ENCODE results near the gene FGFBP1. TPM values are rescaled to one million over a fixed set of nuclear protein-coding genes. Genes with fewer than 3 reads are reported as not detected.

FGFBP1 gene
- polyA plus RNA-seq, 1 experiment = not detected

DNA sequence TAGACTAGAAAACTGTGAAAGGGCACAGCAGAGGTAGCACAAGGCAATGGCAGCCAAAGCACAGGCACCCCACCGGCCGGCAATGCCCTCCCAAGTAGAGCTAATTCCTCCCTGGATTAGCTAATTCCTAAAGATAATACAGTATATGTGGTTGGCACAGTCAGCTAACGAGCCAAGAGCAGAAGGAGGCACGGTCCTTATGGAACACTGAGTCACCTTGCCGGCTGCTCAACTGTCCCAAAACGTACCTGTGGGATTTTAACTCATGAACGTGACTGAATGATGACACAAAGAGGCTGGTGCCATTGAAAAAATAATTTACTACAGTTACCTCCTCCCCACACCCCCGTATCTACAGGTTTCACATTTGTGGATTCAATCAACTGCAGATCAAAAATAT lies 9.1 kb upstream of the FGFBP1 start:
- POLR2A ChIA-PET = no interaction called here
- no peak for DNase-seq (ENCODE audit: low read depth)

DNA sequence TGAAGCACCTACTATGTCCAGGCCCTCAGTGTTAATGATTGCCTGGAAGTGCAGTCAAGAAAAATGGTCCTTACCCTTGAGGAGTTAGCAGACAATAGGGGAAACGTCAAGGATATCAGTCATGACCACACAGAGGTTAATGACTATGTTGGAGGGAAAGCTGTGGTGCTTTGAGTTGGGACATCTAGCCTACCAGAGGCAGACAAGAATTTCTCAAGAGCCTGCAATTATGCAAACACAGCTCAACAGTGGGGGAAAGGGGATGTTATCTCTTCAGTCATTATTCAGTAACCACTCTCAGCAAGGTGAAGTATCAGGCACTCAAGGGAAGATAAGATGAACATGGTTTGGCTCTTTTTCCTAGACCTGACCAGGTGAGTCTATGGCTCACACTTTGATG lies 7.0 kb upstream of the FGFBP1 start:
- DNase-seq (ENCODE audit: low read depth) = no peak
- H3K36me3 ChIP-seq (ENCODE audit: control insufficient read depth, insufficient read depth, low read length) = no peaks in the 10 kb centered on the region
- POLR2A ChIA-PET = no interaction called here
- CTCF ChIA-PET = interaction anchor here (2.1 to 3.1 kb wide), 3 partner anchors 8 to 63 kb away, joined by 5 to 13 read pairs (median 11); no protein-coding TSS in a partner anchor
- peaks cover 6% of the 10 kb centered on the region for H3K27me3 ChIP-seq (ENCODE audit: control insufficient read depth, insufficient read depth, low read length)
- TF ChIP-seq CTCF (IDR thresholded peaks at IDR 0.05; ENCODE audit: insufficient read depth, low read depth, low read length) = no peak
- H3K4me3 ChIP-seq (ENCODE audit: low read depth, low read length) = no peak overlapping the region

More for the DNA sequence above, 9.1 kb upstream of the FGFBP1 start:
- no peak for TF ChIP-seq CTCF (IDR thresholded peaks at IDR 0.05; ENCODE audit: insufficient read depth, low read depth, low read length)
- no peaks in the 10 kb centered on the region for H3K36me3 ChIP-seq (ENCODE audit: control insufficient read depth, insufficient read depth, low read length)
- CTCF ChIA-PET = interaction anchor here (2.7 to 3.1 kb wide), 2 partner anchors 8 to 65 kb away, joined by 11 to 13 read pairs; no protein-coding TSS in a partner anchor
- H3K27me3 ChIP-seq (ENCODE audit: control insufficient read depth, insufficient read depth, low read length) = peaks cover 4% of the 10 kb centered on the region; the same call in 1 of the 2 replicates
- no peak overlapping the region for H3K4me3 ChIP-seq (ENCODE audit: low read depth, low read length)

- Histone ChIP-seq H3K27me3 (ENCODE audit: control insufficient read depth, insufficient read depth, low read length) (peaks cover 6% of the 10 kb centered on the region), H3K4me3 (ENCODE audit: low read depth, low read length) (no peak overlapping the region), H3K36me3 (ENCODE audit: control insufficient read depth, insufficient read depth, low read length) (no peaks in the 10 kb centered on the region)
- CTCF ChIA-PET = interaction anchor here (1.4 to 3.1 kb wide), 5 partner anchors 8 to 63 kb away, joined by 3 to 13 read pairs (median 11); no protein-coding TSS in a partner anchor
- DNase-seq (ENCODE audit: low read depth) = no peak
- POLR2A ChIA-PET = no interaction called here
- no peak for TF ChIP-seq CTCF (IDR thresholded peaks at IDR 0.05; ENCODE audit: insufficient read depth, low read depth, low read length)
These were observed 6.4 kb upstream of the FGFBP1 start for GRCh38 chr4:15944895-15945294.

- no peak for TF ChIP-seq CTCF (IDR thresholded peaks at IDR 0.05; ENCODE audit: insufficient read depth, low read depth, low read length)
- ChIA-PET CTCF (interaction anchor here (1.1 kb wide), 1 partner anchor 14 kb away, joined by 3 read pairs; no protein-coding TSS in a partner anchor), POLR2A (no interaction called here)
- no peak for DNase-seq (ENCODE audit: low read depth)
- H3K36me3 ChIP-seq (ENCODE audit: control insufficient read depth, insufficient read depth, low read length) = no peaks in the 10 kb centered on the region
- peaks cover 13% of the 10 kb centered on the region for H3K27me3 ChIP-seq (ENCODE audit: control insufficient read depth, insufficient read depth, low read length)
- H3K4me3 ChIP-seq (ENCODE audit: low read depth, low read length) = no peak overlapping the region
These were observed 3.7 kb upstream of the FGFBP1 start for GRCh38 chr4:15942283-15942682.

DNA sequence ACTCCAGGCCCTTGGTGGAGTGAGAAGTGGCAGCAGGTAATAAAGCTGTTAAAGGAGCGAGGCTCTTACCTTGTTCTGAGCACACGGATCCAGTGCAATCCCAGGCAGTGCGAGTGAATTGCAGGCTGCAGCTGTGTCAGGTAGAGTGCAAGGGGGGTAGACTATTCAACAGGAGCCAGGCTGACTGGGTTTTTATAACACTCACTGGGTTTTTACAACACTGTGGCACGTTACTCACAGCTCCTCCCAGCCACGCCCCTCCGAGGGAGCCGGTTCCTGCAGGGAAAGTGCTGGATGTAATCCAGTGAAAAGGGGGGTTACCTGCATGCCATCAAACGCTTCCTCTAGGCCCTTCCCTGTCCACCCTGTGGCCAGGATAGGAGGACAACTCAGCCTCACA lies 358 bp downstream of the FGFBP1 start:
- Histone ChIP-seq H3K36me3 (ENCODE audit: control insufficient read depth, insufficient read depth, low read length) (no peaks in the 10 kb centered on the region), H3K27me3 (ENCODE audit: control insufficient read depth, insufficient read depth, low read length) (peaks cover 12% of the 10 kb centered on the region), H3K4me3 (ENCODE audit: low read depth, low read length) (no peak overlapping the region)
- ChIA-PET CTCF (interaction anchor here (0.7 to 2.6 kb wide), 3 partner anchors 12 to 55 kb away, joined by 3 to 16 read pairs (median 10); no protein-coding TSS in a partner anchor), POLR2A (no interaction called here)
- DNase-seq (ENCODE audit: low read depth) = no peak
- TF ChIP-seq CTCF (IDR thresholded peaks at IDR 0.05; ENCODE audit: insufficient read depth, low read depth, low read length) = no peak

Data from BJ (cell line).